SKM-1 treated with dmso at 0.1 percent for 144 hours (cell line): ENCODE results near the gene TNFAIP2.

Experiments
- DNase-seq: peaks from one replicate; lab custom pipeline; 2025; ENCODE audit not compliant: unreplicated experiment; lab: John Stamatoyannopoulos, UW

The TNFAIP2 gene

DNA sequence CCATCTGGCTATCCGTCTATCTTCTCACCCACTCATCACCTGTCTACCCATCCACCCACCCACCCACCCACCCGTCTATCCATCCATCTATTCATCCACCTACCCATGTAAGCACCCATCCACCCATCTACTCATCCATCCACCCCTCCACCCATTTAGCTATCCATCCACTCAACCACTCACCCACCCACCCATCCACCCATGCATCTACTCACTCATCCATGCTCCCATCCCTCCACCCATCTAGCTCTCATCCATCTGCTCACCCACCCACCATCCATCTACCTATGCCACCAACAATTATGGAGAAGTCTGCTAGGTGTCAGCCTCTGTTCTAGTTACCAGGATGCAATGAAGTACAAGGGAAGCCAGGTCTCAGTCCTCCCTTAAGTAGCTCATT, 11.1 kb downstream of the TNFAIP2 start:
- DNase-seq = no peak

DNA sequence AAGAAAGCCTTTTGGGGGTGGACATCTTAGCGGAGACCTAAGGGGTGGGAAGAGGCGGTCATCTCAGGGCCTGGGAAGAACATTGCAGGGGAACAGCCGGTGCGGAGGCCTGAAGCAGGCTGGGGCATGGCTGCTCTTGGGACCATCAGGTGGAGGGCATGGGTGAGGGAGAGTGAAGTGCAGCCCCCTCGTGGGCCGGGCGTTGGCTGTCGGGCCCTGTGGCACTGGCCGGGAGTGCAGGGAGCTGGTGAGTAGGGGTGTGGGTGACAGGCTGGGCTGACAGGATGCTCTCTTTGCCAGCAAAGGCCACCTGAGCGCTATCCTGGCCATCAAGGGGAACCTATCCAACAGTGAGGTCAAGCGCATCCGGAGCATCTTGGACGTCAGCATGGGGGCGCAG, 11.7 kb downstream of the TNFAIP2 start:
- no peak for DNase-seq

DNA sequence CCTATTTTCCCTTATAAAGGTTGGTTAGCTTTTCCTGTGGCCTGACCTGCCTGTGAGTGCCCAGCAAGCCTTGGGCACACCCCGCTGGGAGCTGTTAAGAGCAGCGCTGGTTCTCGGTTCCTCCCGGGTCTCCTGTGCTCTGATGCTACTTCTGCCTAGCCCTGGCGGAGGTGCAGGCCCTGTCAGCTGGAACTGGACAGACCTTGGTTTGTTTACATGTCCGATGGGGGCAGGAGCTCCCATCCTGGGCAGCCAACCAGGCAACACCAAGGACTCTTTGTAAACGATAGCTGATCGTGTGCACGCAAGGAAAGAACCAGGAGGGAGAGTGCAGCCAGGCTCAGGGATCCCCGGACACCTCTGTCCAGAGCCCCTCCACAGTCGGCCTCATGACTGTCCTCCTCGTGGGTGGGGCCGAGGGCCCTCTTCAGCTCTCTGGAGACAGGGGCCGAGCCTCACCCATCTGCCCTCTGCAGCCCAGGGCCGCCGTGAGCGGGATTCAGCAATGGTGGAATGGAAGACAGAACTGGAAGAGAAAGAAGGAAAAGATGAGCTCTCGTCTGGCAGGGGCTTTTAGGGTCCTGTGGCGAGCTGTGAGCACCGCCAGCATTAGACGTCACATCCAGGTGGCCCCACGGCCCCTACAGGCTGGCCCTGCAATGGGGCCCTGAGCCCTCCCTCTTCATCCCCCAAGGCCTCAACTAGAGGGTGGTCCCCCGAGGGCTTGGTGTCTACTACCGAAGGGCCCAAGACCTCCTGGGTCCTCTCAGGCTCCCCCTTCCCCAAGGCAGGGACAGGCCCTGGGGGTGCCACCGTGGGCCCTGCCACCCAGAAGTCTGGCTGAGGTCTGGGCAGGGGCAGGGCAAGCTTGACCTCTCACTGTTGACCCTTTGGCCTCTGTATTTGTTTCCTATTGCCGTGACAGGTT, 12.3 kb downstream of the TNFAIP2 start:
- no peak for DNase-seq

DNA sequence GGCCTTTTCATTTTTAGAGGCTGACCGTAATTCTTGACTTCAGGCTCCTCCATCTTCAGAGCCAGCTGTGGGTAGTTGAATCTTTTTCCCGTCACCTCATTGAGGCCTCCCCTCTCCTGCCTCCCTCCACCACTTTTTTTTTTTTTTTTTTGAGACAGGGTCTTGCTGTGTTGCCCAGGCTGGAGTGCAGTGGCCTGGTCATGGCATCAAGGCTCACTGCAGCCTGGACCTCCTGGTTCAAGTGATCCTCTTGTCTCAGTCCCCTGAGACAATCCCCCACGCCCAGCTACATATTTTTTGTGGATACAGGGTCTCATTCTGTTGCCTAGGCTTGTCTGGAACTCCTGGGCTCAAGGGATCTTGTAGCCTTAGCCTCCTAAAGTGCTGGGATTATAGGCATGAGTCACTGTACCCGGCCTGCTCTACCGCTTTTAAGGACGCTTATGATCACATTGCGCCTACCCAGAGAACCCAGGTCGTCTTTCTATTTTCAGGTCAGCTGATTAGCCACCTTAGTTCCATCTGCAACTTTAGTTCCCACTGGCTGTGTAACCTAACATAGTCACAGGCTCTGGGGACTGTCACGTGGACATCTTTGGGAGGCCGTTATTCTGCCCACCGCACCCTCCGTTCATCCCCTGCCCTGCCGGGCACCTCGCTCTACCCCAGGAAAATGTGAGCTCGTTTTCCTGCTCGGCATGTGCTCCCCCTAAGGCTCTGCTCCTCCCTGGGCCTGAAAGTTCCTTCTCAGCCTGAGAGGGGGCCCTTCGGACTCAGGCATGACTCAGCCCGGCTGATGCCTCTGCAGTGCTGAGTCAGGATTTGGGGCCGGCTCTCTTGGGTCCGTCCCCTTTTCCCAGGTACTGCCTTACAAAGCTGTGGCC, 13.4 kb downstream of the TNFAIP2 start:
- no peak for DNase-seq

DNA sequence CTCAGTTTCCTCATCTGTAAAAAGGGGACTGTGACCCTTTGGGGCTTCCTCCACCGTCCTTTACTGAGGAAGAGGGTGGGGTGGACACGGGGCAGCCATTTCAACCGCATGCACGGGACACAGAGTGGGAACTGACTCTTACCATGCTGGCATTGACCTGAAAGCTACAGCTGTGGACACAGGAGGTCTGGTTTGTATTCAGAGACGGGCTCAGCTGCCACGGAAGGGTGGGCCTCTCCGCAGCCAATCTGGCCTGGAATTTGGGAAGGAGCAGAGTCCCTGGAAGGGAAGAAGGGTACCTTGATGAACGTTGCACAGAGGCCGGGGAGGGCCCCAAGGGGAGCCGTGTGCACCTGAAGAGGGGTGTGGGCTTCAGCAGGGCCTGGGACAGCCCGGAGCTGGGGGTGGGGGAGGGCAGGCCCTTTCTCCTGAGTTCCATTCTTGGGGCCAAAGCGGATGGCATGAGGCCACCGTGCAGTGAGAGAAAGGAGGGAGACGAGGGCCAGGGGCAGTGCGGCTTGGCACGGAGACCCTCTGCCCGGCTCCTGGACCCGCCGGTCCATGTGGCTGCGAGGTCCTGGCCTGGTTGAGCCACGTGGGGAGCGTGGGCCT, 14.5 kb downstream of the TNFAIP2 start:
- DNase-seq = no peak

DNA sequence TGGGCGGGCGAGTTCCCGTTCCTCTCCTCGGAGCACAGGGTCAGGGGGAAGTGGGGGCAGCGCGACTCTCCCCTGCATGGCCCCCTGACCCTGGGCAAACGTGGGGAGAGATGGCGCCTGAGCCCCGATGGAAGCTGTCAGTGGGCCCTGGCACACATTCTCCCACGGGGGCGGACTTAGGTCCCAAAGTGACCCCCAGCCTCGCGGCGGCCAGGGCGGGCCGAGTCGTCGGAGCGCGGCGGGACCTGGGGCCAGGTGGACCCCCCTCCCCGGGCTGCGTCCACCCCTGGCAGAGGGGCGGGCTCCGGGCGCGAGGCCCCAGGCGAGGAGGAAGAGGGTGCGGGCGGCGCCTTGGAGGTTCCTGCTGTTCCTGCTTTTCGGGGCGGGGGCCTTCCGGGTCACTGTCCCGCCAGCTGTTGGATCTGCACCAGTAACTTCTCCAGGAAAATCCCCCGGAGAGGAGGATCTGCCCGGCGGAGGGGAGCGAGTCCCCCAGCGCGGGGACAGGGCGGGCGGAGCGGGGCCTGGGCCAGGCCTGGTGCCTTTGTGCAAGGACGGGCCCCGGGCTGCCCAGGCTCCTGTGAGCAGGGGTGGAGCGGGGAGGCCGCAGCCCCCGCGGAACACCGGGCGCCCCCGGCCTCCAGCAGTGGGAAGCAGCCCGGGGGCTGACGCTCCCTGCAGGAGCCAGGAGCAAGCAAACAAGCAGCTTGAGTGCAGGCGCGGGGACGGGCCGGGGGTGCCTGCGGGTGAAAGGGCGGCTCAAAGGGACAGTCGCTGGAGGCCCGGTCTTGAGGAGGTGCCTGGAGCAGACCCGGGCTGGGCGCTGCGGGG, 15.3 kb downstream of the TNFAIP2 start:
- no peak for DNase-seq

DNA sequence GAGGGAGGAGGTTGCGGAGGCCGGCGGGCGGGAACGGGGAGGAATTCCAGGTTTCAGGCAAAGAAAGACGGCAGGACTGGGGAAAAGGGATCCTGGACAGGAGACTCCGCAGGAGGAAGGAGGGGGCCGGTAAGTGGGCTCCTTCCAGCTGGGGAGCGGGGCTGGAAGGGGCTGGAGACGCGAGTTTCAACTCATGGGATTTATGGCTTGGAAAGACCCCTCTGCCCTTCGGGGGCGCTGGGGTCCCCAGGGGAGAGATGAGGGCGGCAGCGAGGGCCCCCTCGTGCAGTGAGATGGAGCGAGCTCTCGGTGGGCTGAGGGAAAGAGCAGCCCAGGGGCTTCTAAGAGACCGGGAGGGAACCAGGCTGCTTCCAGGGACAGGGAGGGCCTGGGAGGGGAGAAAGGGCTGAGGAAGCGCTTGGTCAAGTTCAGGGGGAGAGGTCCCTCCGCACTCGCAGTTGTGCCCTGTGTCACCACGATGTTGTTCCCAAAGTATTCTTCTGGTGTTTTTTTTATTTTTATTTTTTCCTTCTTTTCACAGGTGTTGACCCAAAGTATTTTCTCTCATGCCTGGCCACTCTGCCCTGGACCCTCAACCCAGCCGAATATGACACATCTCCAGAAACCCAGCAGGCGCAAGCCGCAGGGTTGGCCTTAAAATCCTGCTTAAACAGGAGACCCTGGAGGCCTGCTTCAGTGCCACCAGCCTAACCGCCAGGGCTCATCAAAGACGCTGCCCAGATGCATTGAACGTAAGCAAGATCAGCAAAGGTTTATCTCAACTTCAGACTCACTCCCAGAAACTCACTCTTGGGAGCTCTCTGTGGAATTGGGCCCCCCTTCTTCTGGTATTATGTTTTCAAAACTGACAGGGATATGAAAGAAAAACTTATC, 16.1 kb downstream of the TNFAIP2 start:
- DNase-seq = no peak

DNA sequence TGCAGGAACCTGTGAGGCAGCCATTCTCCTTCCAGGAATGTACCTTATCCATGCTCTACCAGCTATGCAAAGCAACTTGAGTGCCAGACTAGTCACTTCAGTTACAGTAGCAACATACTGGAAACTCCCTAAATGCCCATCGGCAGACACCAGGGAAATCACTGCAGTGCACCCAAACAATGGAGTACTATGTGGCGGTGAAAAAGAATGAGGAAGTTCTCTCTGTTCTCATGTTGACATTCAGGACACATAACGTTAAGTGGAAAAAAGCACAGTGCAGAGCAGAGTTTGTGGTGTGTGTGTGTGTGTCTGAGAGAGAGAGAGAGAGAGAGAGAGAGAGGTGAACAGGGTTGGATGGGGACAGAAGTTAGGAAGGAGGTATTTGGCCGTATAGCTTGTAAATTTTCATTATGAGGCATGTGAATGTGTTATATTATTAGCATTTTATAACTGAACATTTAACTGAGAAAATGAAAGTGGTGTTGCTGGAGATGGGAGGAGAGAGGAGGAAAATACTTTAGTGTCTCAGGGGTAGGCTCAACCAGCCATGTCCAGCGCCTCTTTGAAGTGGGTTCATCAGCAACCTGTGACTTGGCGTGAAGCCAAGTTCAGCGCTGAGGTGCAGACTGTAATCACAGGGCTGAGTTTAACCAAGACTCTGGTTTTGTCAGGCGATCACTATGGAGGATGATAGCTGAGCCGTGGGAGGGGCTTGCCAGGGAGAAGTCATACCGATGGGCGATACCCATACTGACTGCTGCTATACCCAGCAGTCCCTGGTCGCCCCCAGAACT, 17.3 kb downstream of the TNFAIP2 start:
- DNase-seq = no peak

DNA sequence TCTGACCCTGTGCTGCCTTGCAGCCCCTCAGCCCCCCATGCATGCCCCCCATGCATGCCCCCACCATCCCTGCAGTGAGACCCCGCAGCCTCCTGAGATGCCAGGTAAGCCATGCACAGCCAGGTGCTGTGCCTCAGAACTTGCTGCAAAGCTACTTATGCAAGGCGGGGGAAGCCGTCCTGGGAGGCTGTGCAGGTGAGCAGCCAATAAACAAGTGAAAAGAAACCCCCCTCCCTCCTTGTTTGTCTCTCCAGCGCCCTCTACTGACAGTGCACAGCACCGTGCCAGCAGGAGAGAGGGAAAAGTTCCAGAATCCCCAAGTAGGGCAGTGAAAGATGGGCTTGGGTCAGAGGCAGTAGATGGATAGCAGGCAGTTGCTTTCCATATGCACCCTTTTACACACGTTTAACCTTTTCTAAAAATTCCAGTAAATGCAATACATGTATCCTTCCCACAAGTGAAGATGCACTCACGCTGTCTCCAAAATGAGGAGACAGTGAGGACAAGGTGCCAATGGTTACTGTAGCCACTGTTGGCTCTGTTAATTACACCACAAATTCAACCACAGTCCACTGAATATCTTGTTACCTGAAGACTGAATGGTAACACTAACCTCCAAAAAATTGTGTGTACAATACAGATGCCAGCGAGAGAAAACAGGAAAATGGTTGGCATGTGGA, 18.0 kb downstream of the TNFAIP2 start:
- DNase-seq = peak; percentile 11

DNA sequence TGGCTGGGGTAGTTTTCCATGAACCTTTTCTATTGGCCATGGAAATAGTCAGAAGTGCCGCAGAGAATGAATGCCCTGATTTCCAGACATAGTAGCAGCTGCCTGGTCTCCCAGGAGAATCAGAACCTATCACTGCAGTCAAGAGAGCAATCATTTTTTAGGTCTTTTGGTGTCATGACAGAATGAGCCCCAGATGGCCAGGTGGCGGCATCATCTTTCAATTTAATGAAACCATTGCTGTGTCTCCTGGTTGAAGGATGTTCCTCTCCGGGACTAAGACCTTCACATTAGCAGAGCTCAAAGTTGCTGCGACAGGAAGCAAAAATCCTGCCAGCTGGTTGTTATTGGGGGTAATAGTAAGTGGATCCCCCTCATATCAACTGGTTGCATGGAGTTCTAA, 18.8 kb downstream of the TNFAIP2 start:
- no peak for DNase-seq

DNA sequence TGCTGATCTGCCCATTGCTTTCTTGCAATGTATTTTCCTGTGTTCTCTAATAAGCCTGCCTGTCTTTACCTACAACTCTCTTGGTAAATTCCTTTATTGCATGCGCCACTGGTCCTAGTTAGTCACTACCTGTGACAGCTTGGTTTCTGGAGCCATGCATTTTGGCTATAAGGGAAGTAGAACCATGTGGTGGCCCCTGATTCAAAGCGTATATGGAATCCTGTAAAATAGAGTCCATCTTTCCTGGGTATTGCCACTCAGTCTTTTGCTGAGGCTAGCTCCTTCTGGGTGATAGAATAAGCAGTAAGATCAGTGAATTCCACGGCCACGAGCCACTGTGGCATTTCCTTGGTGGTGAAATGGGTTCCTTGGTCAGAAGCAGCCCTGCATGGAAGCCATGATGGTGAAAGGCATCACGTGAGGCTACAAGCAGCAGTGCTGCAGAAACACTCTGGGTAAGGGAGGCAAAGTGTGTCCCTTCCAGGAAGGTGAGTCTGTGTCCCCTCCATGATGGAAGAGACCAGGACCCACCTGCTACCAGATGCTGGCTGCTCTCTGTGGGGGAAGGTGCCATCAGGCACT, 19.6 kb downstream of the TNFAIP2 start:
- DNase-seq = no peak

DNA sequence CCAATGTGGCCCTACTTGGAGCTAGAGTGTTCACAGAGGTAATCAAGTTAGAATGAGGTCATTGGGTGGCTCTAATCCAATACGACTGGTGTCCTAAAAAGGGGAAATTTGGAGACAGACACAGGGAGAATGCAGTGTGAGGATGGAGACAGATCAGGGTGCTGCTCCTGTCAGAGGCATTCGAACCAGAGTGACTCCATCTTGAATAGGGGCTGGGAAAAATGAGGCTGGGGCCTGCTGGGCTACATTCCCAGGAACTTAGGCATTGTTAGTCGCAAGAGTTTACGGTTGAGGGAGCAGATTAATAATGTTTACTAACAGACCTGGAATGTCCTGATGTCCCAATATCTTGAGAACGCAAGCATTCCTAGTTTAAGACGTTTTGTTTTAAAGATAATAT, 20.2 kb downstream of the TNFAIP2 start:
- DNase-seq = no peak

DNA sequence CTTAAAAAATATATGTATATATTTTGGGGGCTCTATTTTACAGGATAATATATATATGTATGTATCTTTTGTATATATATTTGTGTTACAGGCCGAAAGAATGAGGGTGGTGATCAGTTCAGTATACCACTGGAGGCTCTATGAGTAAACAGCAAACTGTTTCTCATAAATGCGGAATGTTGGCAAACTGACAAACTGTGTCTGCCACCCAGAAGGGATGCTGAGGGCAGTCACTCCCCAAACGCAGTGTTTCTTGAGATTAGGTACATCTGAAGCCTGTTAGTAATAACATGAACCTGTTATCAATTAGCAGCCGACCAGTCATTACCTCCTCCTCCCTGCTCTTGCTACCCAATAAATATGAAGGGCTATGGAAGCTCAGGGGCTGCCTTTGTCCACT, 20.8 kb downstream of the TNFAIP2 start:
- DNase-seq = no peak

DNA sequence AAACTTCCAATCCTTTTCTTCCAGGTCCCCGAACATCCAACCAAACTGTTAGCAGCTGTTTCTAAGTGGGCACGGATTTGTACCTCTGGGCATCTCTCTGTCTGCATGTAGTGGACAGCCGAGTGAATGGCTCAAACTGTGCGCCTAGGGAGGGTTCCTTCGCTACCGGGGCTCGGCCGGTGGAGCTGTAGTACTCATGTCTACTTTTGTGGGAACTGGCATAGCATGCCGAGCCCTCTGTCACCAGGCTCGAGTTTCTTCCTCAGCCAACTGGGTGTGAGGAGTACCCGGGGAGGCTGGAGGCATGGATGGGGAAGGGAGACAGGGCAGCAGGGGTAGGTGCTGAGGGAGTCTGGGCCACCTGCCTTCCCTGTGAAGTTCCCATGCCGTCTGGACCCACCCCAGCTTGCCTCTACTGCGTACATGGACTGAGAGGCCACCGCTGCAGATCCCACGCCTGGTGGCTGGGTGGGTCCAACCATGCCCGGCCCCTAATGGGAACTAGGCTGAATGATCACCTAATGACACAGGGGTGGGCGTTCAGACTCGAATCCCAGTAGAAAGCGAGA, 23.0 kb downstream of the TNFAIP2 start:
- DNase-seq = no peak

DNA sequence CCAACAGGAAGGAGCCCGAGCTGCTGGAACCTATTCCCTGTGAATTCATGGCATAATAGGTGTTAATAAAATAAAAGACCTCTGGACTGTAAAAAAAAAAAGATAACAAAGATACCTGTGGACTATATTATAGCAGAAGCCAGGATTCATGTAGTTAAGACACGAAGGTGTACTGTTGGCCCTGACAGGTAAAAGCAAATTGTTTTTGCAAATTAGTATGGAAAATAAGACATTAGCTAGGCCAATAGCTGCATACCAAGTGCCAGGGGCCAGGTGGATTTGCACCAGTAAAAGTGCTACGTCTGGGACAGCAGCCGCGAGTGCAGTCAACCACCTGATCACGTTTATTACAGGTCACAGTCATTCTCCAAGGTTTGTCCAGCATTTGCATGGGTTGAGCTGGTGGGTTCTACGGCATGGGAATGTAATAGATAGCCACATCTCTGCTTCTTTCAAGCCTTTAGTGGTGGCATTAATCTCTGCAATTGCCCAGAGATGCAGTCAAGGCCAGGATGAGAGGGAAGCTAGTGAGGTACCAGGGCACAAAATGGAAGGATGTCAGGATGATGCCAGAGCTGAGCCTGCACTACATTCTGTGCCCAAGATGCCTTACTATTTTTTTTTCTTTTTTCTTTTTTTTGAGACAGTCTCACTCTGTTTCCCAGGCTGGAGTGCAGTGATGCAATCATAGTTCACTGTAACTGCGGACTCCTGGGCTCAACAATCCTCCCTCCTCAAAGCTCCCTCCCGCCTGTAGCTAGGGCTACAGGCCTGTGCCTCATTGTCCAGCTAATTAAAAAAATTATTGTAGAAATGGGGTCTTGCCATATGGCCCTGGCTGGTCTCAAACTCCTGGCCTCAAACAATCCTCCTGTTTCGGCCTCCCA, 26.3 kb downstream of the TNFAIP2 start:
- no peak for DNase-seq

DNA sequence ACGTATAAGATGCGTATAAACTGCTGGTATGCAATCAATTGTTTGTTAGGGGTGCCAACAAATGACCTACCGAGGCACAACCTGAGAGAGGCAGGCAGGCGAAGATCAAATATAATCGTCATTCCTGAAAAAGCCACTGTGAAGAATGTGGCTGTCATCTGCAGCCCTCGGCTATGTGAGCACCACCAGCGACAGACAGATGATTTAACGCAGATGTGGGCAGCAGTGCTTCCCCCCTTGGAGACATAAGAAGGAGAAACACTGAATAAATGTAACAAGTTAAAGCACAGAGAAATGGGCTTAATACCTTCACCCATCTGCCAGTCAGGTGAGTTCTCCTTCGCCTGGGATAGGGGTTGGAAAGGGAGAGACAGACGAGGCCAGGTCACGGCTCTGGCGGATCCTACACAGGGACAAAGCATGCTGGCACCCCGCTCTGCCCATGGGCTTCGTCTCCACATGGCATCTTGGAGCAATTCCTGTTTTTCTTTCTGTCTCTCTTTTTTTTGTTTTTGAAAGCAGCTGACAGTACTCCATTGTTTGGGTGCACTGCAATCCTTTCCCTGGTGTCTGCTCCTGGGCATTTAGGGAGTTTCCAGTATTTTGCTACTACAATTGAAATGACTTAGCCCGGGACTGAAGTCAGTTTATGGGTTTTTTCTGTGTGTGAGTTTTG, 28.1 kb downstream of the TNFAIP2 start:
- no peak for DNase-seq
